ENCODE measurements around the gene DRAXIN.

DRAXIN gene

DNA sequence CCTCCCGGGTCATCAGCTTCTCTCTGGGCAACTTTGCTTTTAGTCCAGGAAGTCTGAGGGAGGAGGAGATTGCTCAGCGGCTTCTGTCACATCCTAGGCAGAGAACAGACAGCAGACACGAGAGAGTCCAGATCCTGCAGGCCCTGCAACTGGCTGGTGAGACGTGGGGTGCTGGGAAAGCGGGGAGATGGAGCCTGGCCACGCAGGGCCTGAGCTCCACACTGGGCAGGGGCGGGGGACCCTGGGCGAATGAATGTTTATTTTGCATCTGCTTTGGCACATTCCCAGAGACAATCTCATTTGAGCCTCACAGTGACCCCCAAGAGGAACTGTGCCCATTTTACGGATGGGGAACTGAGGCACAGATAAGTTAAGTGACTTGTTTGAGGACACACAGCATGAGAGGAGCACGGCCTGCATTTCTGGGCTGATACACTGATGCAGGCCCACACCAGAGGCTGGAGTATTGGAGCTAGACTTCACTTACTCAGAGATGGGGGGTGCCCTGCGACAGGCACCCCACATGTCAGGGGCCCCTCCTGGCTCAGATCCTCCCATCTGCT lies 80.1 kb downstream of the DRAXIN start:
- TF ChIP-seq, protein P1, sequence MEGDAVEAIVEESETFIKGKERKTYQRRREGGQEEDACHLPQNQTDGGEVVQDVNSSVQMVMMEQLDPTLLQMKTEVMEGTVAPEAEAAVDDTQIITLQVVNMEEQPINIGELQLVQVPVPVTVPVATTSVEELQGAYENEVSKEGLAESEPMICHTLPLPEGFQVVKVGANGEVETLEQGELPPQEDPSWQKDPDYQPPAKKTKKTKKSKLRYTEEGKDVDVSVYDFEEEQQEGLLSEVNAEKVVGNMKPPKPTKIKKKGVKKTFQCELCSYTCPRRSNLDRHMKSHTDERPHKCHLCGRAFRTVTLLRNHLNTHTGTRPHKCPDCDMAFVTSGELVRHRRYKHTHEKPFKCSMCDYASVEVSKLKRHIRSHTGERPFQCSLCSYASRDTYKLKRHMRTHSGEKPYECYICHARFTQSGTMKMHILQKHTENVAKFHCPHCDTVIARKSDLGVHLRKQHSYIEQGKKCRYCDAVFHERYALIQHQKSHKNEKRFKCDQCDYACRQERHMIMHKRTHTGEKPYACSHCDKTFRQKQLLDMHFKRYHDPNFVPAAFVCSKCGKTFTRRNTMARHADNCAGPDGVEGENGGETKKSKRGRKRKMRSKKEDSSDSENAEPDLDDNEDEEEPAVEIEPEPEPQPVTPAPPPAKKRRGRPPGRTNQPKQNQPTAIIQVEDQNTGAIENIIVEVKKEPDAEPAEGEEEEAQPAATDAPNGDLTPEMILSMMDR (IDR thresholded peaks at IDR 0.05; ENCODE audit: control insufficient read depth, extremely low read depth, insufficient read depth), result no peak
- H3K4me3 ChIP-seq (ENCODE audit: low read depth, low read length), result no peak overlapping the region
- DNase-seq (ENCODE audit: low read depth), result no peak

DNA sequence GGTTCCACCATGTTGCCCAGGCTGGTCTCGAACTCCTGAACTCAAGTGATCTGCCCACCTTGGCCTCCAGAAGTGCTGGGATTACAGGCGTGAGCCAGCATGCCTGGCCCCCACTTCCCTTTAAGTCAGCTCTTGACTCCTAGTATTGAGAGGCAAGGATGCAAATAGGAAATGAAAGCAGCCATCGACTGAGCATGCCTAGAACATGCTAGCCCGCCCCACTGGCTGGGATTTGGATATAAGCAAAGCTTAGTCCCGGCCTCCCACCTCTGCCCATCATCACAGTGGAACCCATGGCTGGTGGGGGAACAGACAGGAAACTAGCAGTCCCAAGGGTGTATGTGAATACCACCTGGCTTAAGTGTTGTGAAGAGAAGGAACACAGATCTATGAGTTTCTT lies 80.9 kb downstream of the DRAXIN start:
- no peak overlapping the region for H3K4me3 ChIP-seq (ENCODE audit: low read depth, low read length)
- no peak for DNase-seq (ENCODE audit: low read depth)
- TF ChIP-seq, protein P1 (IDR thresholded peaks at IDR 0.05; ENCODE audit: control insufficient read depth, extremely low read depth, insufficient read depth), result no peak

DNA sequence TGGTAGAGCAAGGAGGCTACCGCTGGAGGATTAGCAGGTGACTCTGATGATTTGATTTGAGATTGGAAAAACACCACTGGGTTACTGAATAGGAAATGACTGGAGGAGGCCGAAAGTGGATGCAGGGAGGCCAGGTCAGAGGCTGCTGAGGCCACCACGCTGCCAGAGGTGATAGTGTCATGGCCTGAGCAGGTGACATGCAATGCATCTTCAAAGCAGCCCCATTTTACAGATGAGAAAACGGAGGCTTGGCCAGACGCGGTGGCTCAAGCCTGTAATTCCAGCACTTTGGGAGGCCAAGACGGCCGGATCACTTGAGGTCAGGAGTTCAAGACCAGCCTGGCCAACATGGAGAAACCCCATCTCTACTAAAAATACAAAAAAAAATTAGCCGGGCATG lies 83.2 kb downstream of the DRAXIN start:
- no peak overlapping the region for H3K4me3 ChIP-seq (ENCODE audit: low read depth, low read length)
- DNase-seq (ENCODE audit: low read depth), result no peak
- TF ChIP-seq, protein P1 (IDR thresholded peaks at IDR 0.05; ENCODE audit: control insufficient read depth, extremely low read depth, insufficient read depth), result no peak
